ENCODE data around the gene UBE2E2.

GRCh38 chr3:23395115-23395514, 192.0 kb downstream of the UBE2E2 start:
- TF ChIP-seq EZH2 (IDR thresholded peaks at IDR 0.05; ENCODE audit: insufficient read depth, poor library complexity, severe bottlenecking) (no peak), EZH2phosphoT487 (IDR thresholded peaks at IDR 0.05; ENCODE audit: insufficient read depth, low read depth) (no peak)
